Upper lobe of left lung (tissue), 4 donors: ENCODE data around the gene MOGAT2.

Experiments
- CTCF ChIP-seq, 6 experiments: fragments of 450-650 bp in 4 of 6; fragments of 200-600 bp in 2 of 6; sonication (generic) in 2 of 6; IDR thresholded peaks; one replicate each; pipeline ENCODE4 v1.5.1; 2016 to 2019; ENCODE audit warnings: antibody characterized with exemption in 6 of 6
- POLR2A ChIP-seq, 4 donors: fragments of 450-650 bp; IDR thresholded peaks; one replicate each; pipeline ENCODE4 v1.5.1; 2016 to 2017; ENCODE audit warnings: antibody characterized with exemption in 4 of 4, mild to moderate bottlenecking in 2 of 4

GRCh38 chr11:75703695-75704237 lies 13.9 kb upstream of the MOGAT2 start:
- TF ChIP-seq CTCF (IDR thresholded peaks at IDR 0.05) (no peak), POLR2A (IDR thresholded peaks at IDR 0.05) (no peak)
